GM12878 (cell line): Measurements from ENCODE around the gene SSH3. TPM values are rescaled to one million over a fixed set of nuclear protein-coding genes. Genes with fewer than 3 reads are reported as not detected.
A peak's percentile ranks its signal among the peaks of the same experiment; 100 is the strongest.

Source experiments
- ATAC-seq: fragments of 200-7000 bp; cut with Tn5 transposase; 3 replicates; pipeline ENCODE4 v1.9.1; 2020; ENCODE audit warnings: mild to moderate bottlenecking, moderate library complexity
- BruUV-seq: library from RNA; stranded (reverse); fragments of 400-500 nt; replicated peaks from 2 replicates; lab custom pipeline; 2021; lab: Mats Ljungman, UMichigan
- CTCF ChIA-PET: fragments of 300-600 bp; sonication (Branson Sonifier 250); formaldehyde crosslinking; extraction: SDS; loops from one replicate; lab custom pipeline; 2021; ENCODE audit warnings: inconsistent platforms; lab: Yijun Ruan, JAX
- POLR2A ChIA-PET: fragments of 350-600 bp; formaldehyde crosslinking; extraction: SDS; loops from one replicate; lab custom pipeline; 2021; ENCODE audit warnings: inconsistent platforms; lab: Charles Lee
- RAD21 ChIA-PET: fragments of 300-600 bp; sonication (Branson Sonifier 250); formaldehyde crosslinking; loops from one replicate; lab custom pipeline; 2023; ENCODE audit warnings: antibody characterized with exemption; ENCODE audit not compliant: unreplicated experiment; lab: Charles Lee
- SMC1A ChIA-PET: fragments of 300-600 bp; sonication (Branson Sonifier 250); formaldehyde crosslinking; loops from one replicate; lab custom pipeline; 2023; ENCODE audit not compliant: unreplicated experiment, uncharacterized antibody; lab: Charles Lee
- DNase-seq: peaks from one replicate; pipeline ENCODE4 v3.0.0-alpha.2; 2011; ENCODE audit warnings: low read depth, low spot score
- FAIRE-seq: peaks from 3 replicates; lab custom pipeline; 2011; peaks lifted over from hg19 to GRCh38; lab: Jason Lieb, UNC
- H2AFZ ChIP-seq: 2 replicates; pipeline ENCODE4 v1.6.0; 2011; ENCODE audit warnings: low read depth, low read length, control low read depth; ENCODE audit not compliant: control insufficient read depth
- H3K27ac ChIP-seq: 2 replicates; pipeline ENCODE4 v1.5.1; 2011; ENCODE audit warnings: control low read depth; ENCODE audit not compliant: control insufficient read depth, insufficient read depth
- H3K27me3 ChIP-seq, 2 experiments: replicated peaks in 1 of 2; 2 replicates each; pipeline versions ENCODE4 v1.6.0 to v1.6.1; 2011; ENCODE audit warnings: low read length in 1 of 2; ENCODE audit not compliant: control insufficient read depth in 2 of 2, insufficient read depth in 2 of 2
- H3K36me3 ChIP-seq, 2 experiments: 2 replicates each; pipeline ENCODE4 v1.5.1; 2011; ENCODE audit warnings: low read length in 1 of 2; ENCODE audit not compliant: control insufficient read depth in 2 of 2, insufficient read depth in 2 of 2
- H3K4me1 ChIP-seq: 2 replicates; pipeline ENCODE4 v1.6.1; 2011; ENCODE audit warnings: mild to moderate bottlenecking, low read length, moderate library complexity, mixed read lengths; ENCODE audit not compliant: control insufficient read depth, insufficient read depth
- H3K4me2 ChIP-seq: 2 replicates; pipeline ENCODE4 v1.6.0; 2011; ENCODE audit warnings: control low read depth; ENCODE audit not compliant: control insufficient read depth, insufficient read depth
- H3K4me3 ChIP-seq: fragments of 200-600 bp; sonication (generic); 2 replicates; pipeline ENCODE4 v1.5.1; 2016
- H3K79me2 ChIP-seq: 2 replicates; pipeline ENCODE4 v1.6.0; 2011; ENCODE audit warnings: low read length; ENCODE audit not compliant: control insufficient read depth, insufficient read depth
- H3K9ac ChIP-seq: 2 replicates; pipeline ENCODE4 v1.8.0; 2011; ENCODE audit warnings: low read length, control low read depth, mixed read lengths; ENCODE audit not compliant: control insufficient read depth, insufficient read depth
- H3K9me3 ChIP-seq: replicated peaks from 3 replicates; pipeline ENCODE4 v1.5.1; 2011; ENCODE audit warnings: mild to moderate bottlenecking, low read length; ENCODE audit not compliant: control insufficient read depth, insufficient read depth
- H4K20me1 ChIP-seq: 2 replicates; pipeline ENCODE4 v1.6.0; 2011; ENCODE audit not compliant: control insufficient read depth, insufficient read depth
- BCL11A ChIP-seq: IDR thresholded peaks from 2 replicates; pipeline ENCODE4 v1.6.1; 2011; ENCODE audit warnings: low read depth, low read length
- HDGF ChIP-seq: fragments of 450-650 bp; IDR thresholded peaks from 2 replicates; pipeline ENCODE4 v1.6.1; 2016; ENCODE audit warnings: antibody characterized with exemption
- IKZF2 ChIP-seq, 2 experiments: fragments of 450-650 bp; IDR thresholded peaks; 2 replicates each; pipeline ENCODE4 v1.6.1; 2017; ENCODE audit warnings: mild to moderate bottlenecking in 2 of 2, moderate library complexity in 2 of 2
- JUNB ChIP-seq: IDR thresholded peaks from 2 replicates; pipeline ENCODE4 v1.6.1; 2016; ENCODE audit warnings: antibody characterized with exemption, mild to moderate bottlenecking
- MYB ChIP-seq: fragments of 150-350 bp; IDR thresholded peaks from 2 replicates; pipeline ENCODE4 v1.6.1; 2014; ENCODE audit warnings: mild to moderate bottlenecking, low read depth, low read length, borderline replicate concordance
- NFXL1 ChIP-seq: fragments of 450-650 bp; IDR thresholded peaks from 2 replicates; pipeline ENCODE4 v1.6.1; 2017; ENCODE audit warnings: antibody characterized with exemption, mild to moderate bottlenecking, borderline replicate concordance
- POLR2A ChIP-seq: IDR thresholded peaks from 2 replicates; pipeline ENCODE4 v1.6.1; 2011; ENCODE audit warnings: low read depth, mild to moderate bottlenecking, low read length
- POLR2AphosphoS5 ChIP-seq: IDR thresholded peaks from 2 replicates; pipeline ENCODE4 v1.6.1; 2011; ENCODE audit warnings: mild to moderate bottlenecking, low read length, inconsistent platforms
- SMAD5 ChIP-seq: IDR thresholded peaks from 2 replicates; pipeline ENCODE4 v1.6.1; 2016; ENCODE audit warnings: antibody characterized with exemption, low read depth
- ZBTB40 ChIP-seq: fragments of 450-650 bp; IDR thresholded peaks from 2 replicates; pipeline ENCODE4 v1.6.1; 2016; ENCODE audit warnings: mild to moderate bottlenecking, moderate library complexity, borderline replicate concordance
- ZNF274 ChIP-seq: IDR thresholded peaks from one replicate; pipeline ENCODE4 v1.8.0; 2011; ENCODE audit not compliant: insufficient read length, insufficient read depth
- WGBS: methylation state at CpG from one replicate; pipeline ENCODE4 v1.1.6; 2016; ENCODE audit warnings: low lambda C conversion rate; ENCODE audit not compliant: insufficient replicate concordance, insufficient coverage; ENCODE audit errors: missing lambda C conversion rate; 5-methylcytosine and 5-hydroxymethylcytosine counted together
- in situ Hi-C: fragments of 300-500 bp; cut with MboI; formaldehyde crosslinking; loops from 9 replicates; pipeline ENCODE4 v1.14.3; 2018; ENCODE audit warnings: mixed read lengths
- intact Hi-C: fragments of 100-400 bp; cut with micrococcal nuclease; formaldehyde crosslinking; loops from one replicate; pipeline ENCODE4 v1.14.2; 2022; ENCODE audit not compliant: unreplicated experiment
- polyA plus RNA-seq, 11 experiments: library from polyadenylated mRNA; depleted of rRNA in 4 of 11; unstranded in 6 of 11; stranded (reverse) in 5 of 11; fragments of >200 nt; fragmentation: Nextera tagmentation in 4 of 11; fragmentation: Illumina TruSeq in 1 of 11; extraction: Ambion mirVana in 4 of 11; extraction: Trizol in 1 of 11; gene quantifications; 1 replicate in 1 of 11; 2 replicates in 10 of 11; pipeline versions ENCODE4 v1.2.1 to v1.2.3, GENCODE V29; 2011 to 2016; ENCODE audit warnings: inconsistent platforms in 2 of 11, missing spikeins in 2 of 11, low read depth in 1 of 11
- total RNA-seq, 4 experiments: library from RNA; depleted of rRNA in 3 of 4; stranded (reverse); fragments of >200 nt in 3 of 4; fragmentation: Illumina TruSeq in 1 of 4; extraction: Trizol in 1 of 4; gene quantifications; 2 replicates each; pipeline versions ENCODE4 v1.2.1 to v1.2.3, GENCODE V29; 2013 to 2021

Gene SSH3
- total and polyA plus RNA-seq, 10 of the 15 experiments (the other 5 are each of a cell fraction or from before 2014, with no cell fraction given): 0.05 to 0.83 (median 0.28) TPM; not detected in 3

DNA sequence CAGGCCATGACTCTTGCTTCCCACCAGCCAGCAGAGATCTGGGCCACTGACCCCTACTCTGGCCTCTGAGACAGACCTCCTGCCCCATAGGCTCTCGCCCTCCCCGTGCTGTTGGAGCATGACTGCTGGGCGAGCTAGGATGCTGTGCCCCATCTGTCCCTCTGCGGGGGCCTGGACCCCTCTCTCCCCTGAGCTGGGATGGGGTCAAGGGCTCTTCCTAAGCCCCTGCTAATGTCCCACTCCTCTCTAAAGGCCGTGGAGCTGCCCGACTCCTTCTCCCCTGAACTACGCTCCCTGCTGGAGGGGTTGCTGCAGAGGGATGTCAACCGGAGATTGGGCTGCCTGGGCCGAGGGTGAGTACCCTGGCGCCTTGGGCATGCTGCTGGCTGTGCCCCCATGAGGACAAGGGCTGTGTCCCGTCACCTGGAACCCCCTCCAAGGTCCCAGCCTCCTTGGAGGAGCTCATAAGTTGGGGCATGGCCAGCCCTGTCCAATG is 20.4 kb upstream of the SSH3 start:
- in situ Hi-C loops (no loop called here), intact Hi-C loops (no loop called here)
- no peaks in the 10 kb centered on the region for H4K20me1 ChIP-seq
- peaks cover 19% of the 10 kb centered on the region for H3K4me1 ChIP-seq
- ChIA-PET CTCF (no interaction called here), SMC1A (interaction anchor here (0.8 kb wide), 1 partner anchor 10 kb away, joined by 3 read pairs; no protein-coding TSS in a partner anchor), RAD21 (no interaction called here), POLR2A (interaction anchor here (1.0 kb wide), 1 partner anchor 153 kb away, joined by 4 read pairs; no protein-coding TSS in a partner anchor)
- H3K36me3 ChIP-seq: peaks cover 29 to 79% of the 10 kb centered on the region in 2 experiments
- WGBS: 95% methylated on average over 11 of the region's 11 CpGs
- ATAC-seq: no peak
- H3K27ac ChIP-seq: no peak overlapping the region
- no TSS peak for BruUV-seq
- FAIRE-seq: no peak
- peaks cover 13% of the 10 kb centered on the region for H3K79me2 ChIP-seq
- DNase-seq: no peak
- TF ChIP-seq POLR2A: peak; percentile 2; the same call in 1 of the 2 replicates
- TF ChIP-seq SMAD5: no peak
- TF ChIP-seq BCL11A: no peak
- TF ChIP-seq MYB: no peak
- TF ChIP-seq POLR2AphosphoS5: no peak
- H3K4me3 ChIP-seq: no peak overlapping the region
- no peak overlapping the region for H3K9ac ChIP-seq
- no peaks in the 10 kb centered on the region for H3K27me3 ChIP-seq
- no peaks in the 10 kb centered on the region for H3K9me3 ChIP-seq
- no peak overlapping the region for H3K4me2 ChIP-seq
- no peak overlapping the region for H2AFZ ChIP-seq

DNA sequence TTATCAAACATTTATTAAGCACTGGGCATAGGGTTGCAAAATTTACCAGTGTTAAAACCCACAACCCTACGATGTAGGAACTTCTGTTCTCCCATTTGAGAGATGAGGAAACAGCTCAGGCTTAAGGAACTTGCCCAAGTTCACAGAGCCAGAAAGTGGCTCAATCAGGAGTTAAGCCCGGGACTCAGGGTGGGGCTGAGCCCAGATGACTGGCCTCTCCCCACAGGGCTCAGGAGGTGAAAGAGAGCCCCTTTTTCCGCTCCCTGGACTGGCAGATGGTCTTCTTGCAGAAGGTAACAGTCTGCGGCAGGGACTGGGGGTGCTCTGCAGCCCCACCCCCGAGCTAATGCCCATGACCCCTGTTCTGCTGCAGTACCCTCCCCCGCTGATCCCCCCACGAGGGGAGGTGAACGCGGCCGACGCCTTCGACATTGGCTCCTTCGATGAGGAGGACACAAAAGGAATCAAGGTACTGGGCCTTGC is 19.8 kb upstream of the SSH3 start:
- H3K27ac ChIP-seq: no peak overlapping the region
- intact Hi-C loops (no loop called here), in situ Hi-C loops (no loop called here)
- SMC1A ChIA-PET: interaction anchor here (0.8 kb wide), 1 partner anchor 10 kb away, joined by 3 read pairs; no protein-coding TSS in a partner anchor
- no TSS peak for BruUV-seq
- H3K4me2 ChIP-seq: no peak overlapping the region
- POLR2A ChIA-PET: interaction anchor here (0.6 to 1.0 kb wide), 2 partner anchors 107 to 153 kb away, joined by 4 to 9 read pairs; no protein-coding TSS in a partner anchor
- H3K4me1 ChIP-seq: peaks cover 18% of the 10 kb centered on the region
- ATAC-seq (no peak), DNase-seq (no peak), FAIRE-seq (no peak)
- peaks cover 10% of the 10 kb centered on the region for H3K79me2 ChIP-seq
- 92% methylated on average over 13 of the region's 13 CpGs for WGBS
- peaks cover 29 to 75% of the 10 kb centered on the region in 2 experiments for H3K36me3 ChIP-seq
- no peak overlapping the region for H2AFZ ChIP-seq
- no peak overlapping the region for H3K9ac ChIP-seq
- no peaks in the 10 kb centered on the region for H3K27me3 ChIP-seq
- RAD21 ChIA-PET: no interaction called here
- no peak overlapping the region for H3K4me3 ChIP-seq
- H3K9me3 ChIP-seq: no peaks in the 10 kb centered on the region
- CTCF ChIA-PET: no interaction called here
- H4K20me1 ChIP-seq: no peaks in the 10 kb centered on the region
- TF ChIP-seq ZNF274: no peak
- TF ChIP-seq ZBTB40: no peak
- no peak for TF ChIP-seq IKZF2 (IDR thresholded peaks at IDR 0.05)
- TF ChIP-seq NFXL1: no peak
- no peak for TF ChIP-seq HDGF
- TF ChIP-seq JUNB: no peak
